GM11168 (cell line): ENCODE data around the gene CACNB1.

Experiments
- in situ Hi-C: fragments of 300-500 bp; cut with MboI; formaldehyde crosslinking; loops from one replicate; pipeline ENCODE4 v1.12.0; 2022; ENCODE audit warnings: low sequenced_read_pairs; ENCODE audit not compliant: unreplicated experiment

Gene CACNB1

GRCh38 chr17:39197380-39198185, at the start of gene CACNB1:
CACNB1 (minus strand) TSS chr17:39197669; CDS start chr17:39197495, 174 bp downstream.
- in situ Hi-C loops, result no loop called here

- in situ Hi-C loops, result no loop called here
These were observed 48.8 kb upstream of the CACNB1 start for GRCh38 chr17:39246274-39246673.

GRCh38 chr17:39244600-39245570, 47.4 kb upstream of the CACNB1 start:
- in situ Hi-C loops, result loop anchor here (5.0 kb wide), 1 partner anchor 38 kb away; no protein-coding TSS in a partner anchor

- in situ Hi-C loops, result loop anchor here (5.0 kb wide), 1 partner anchor 37 kb away; no protein-coding TSS in a partner anchor
These were observed 46.6 kb upstream of the CACNB1 start for GRCh38 chr17:39244016-39244599.

GRCh38 chr17:39243155-39243554, 45.7 kb upstream of the CACNB1 start:
- in situ Hi-C loops, result loop anchor here (5.0 kb wide), 1 partner anchor 36 kb away; no protein-coding TSS in a partner anchor

- in situ Hi-C loops, result loop anchor here (5.0 kb wide), 1 partner anchor 33 kb away; no protein-coding TSS in a partner anchor
These were observed 43.2 kb upstream of the CACNB1 start for GRCh38 chr17:39240631-39241030.

GRCh38 chr17:39239640-39240314, 42.3 kb upstream of the CACNB1 start:
- in situ Hi-C loops, result loop anchor here (5.0 kb wide), 1 partner anchor 32 kb away; no protein-coding TSS in a partner anchor

GRCh38 chr17:39238311-39238972, 41.0 kb upstream of the CACNB1 start:
- in situ Hi-C loops, result no loop called here

GRCh38 chr17:39237586-39237985, 40.1 kb upstream of the CACNB1 start:
- in situ Hi-C loops, result no loop called here

GRCh38 chr17:39236981-39237441, 39.5 kb upstream of the CACNB1 start:
- in situ Hi-C loops, result no loop called here

- in situ Hi-C loops, result no loop called here
These were observed 39.0 kb upstream of the CACNB1 start for GRCh38 chr17:39236450-39236927.

- in situ Hi-C loops, result no loop called here
These were observed 38.3 kb upstream of the CACNB1 start for GRCh38 chr17:39235555-39236449.

GRCh38 chr17:39231591-39232551, 34.4 kb upstream of the CACNB1 start:
- in situ Hi-C loops, result no loop called here

GRCh38 chr17:39231091-39231561, 33.7 kb upstream of the CACNB1 start:
- in situ Hi-C loops, result no loop called here

- in situ Hi-C loops, result no loop called here
These were observed 32.9 kb upstream of the CACNB1 start for GRCh38 chr17:39230361-39230760.

GRCh38 chr17:39229274-39229913, 31.9 kb upstream of the CACNB1 start:
- in situ Hi-C loops, result no loop called here
